Stimulated activated naive CD8-positive, alpha-beta T cell treated with anti-CD3 and anti-CD28 coated beads, Interleukin-15, Interleukin-2, amounts not matched to agents 100 ng/mL and 50 ng/mL, for 24 hours (primary cell): ENCODE measurements around the gene CD200R1L.

Source experiments
- H3K27ac Mint-ChIP-seq: one replicate; pipeline ENCODE4 v1.8.0; 2021; ENCODE audit warnings: mild to moderate bottlenecking, mixed read lengths
- H3K27me3 Mint-ChIP-seq: one replicate; pipeline ENCODE4 v1.8.0; 2021; ENCODE audit warnings: mixed read lengths
- H3K36me3 Mint-ChIP-seq: one replicate; pipeline ENCODE4 v1.8.0; 2021; ENCODE audit warnings: low read depth, mixed read lengths
- H3K4me1 Mint-ChIP-seq: one replicate; pipeline ENCODE4 v1.8.0; 2021; ENCODE audit warnings: low read depth, mixed read lengths
- H3K4me3 Mint-ChIP-seq: one replicate; pipeline ENCODE4 v1.8.0; 2021; ENCODE audit warnings: mild to moderate bottlenecking, mixed read lengths
- H3K9me3 Mint-ChIP-seq: one replicate; pipeline ENCODE4 v1.8.0; 2021; ENCODE audit warnings: mixed read lengths

CD200R1L gene

DNA sequence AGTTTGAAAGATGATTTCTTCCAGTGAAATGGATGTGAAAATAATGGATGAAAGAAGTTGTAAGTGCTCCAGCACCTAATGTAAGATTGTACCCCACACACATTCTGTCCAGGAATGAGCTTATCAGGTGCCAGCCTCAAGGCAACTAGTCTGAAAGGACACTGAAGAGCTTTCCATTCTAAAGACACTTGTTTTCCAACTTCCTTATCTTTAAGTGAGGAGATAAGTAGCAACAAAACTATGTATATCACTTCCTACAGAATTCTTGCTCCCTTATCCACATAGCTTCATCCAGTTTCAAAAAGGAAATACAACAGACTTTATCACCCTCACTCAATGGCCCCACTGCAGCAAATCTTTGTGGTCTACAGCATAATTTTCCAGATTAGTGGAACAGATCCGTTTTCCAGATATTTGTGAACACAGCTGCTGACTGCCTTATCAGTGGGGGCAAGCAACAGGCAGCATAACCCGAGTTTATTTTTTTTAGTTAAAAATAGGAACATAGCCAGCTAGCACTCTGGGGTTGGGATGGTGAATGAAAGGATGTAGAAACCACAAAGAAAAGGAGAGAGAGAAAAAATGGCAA is 60.6 kb downstream of the CD200R1L start:
- Mint-ChIP-seq H3K4me1 (no peaks in the 10 kb centered on the region), H3K4me3 (no peak overlapping the region), H3K27me3 (no peaks in the 10 kb centered on the region), H3K27ac (no peak overlapping the region), H3K9me3 (peaks cover 6% of the 10 kb centered on the region), H3K36me3 (no peaks in the 10 kb centered on the region)

DNA sequence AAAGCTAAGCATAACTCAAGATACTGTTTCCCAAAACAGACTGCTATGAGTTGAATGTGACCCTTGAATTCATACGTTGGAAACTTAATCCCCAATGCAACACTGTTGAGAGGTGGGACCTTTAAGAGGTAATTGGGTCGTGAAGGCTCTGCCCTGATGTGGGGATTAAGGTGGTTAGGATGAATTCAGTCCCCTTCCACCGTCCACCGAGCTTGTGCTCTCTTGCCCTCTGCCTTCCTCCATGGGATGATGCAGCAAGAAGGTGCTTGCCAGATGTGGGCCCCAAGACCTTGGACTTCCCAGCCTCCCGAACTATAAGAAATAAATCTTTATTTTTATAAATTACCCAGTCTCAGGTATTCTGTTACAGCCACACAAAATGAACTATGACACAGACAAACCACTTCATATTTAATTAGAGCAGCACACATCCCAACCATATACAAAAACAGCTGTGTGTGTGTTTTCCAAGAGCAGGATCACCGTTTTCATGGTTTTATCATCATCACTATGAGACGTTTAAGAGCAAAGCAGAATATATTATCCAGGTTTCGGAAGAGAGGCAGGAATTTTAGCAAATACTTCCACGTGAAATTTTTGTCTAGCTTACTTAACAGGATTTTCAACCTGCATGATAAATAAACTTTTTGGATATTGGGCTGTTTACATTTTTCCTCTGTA is 61.2 kb downstream of the CD200R1L start:
- H3K9me3 Mint-ChIP-seq, result peaks cover 6% of the 10 kb centered on the region
- no peak overlapping the region for H3K27ac Mint-ChIP-seq
- H3K36me3 Mint-ChIP-seq, result no peaks in the 10 kb centered on the region
- no peaks in the 10 kb centered on the region for H3K4me1 Mint-ChIP-seq
- no peak overlapping the region for H3K4me3 Mint-ChIP-seq
- H3K27me3 Mint-ChIP-seq, result no peaks in the 10 kb centered on the region

DNA sequence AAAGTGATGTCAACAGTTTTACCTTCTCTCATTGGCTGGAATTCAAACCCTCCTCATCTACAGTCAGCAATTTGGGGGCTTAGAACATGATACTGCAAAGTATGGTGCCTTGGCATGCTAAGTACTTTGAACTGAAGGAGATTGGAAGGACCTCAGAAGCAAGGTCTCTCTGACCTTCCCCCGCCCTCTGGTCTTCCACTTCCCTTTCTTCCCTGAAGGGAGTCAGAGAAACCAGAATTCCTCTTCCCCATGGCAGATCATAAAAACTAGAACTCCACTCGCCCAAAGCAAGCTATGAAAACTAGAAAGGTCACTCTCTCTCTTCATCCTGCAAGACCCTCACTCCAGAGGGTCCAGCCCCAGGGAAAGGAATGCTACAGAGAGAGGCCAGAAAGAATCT is 64.2 kb downstream of the CD200R1L start:
- H3K4me3 Mint-ChIP-seq, result no peak overlapping the region
- H3K9me3 Mint-ChIP-seq, result no peaks in the 10 kb centered on the region
- H3K27me3 Mint-ChIP-seq, result peaks cover 3% of the 10 kb centered on the region
- H3K36me3 Mint-ChIP-seq, result no peaks in the 10 kb centered on the region
- no peaks in the 10 kb centered on the region for H3K4me1 Mint-ChIP-seq
- H3K27ac Mint-ChIP-seq, result no peak overlapping the region

GRCh38 chr3:112781599-112781998 is 65.1 kb downstream of the CD200R1L start:
- peaks cover 3% of the 10 kb centered on the region for H3K27me3 Mint-ChIP-seq
- no peaks in the 10 kb centered on the region for H3K36me3 Mint-ChIP-seq
- no peaks in the 10 kb centered on the region for H3K9me3 Mint-ChIP-seq
- H3K4me3 Mint-ChIP-seq, result no peak overlapping the region
- H3K27ac Mint-ChIP-seq, result no peak overlapping the region
- no peaks in the 10 kb centered on the region for H3K4me1 Mint-ChIP-seq

DNA sequence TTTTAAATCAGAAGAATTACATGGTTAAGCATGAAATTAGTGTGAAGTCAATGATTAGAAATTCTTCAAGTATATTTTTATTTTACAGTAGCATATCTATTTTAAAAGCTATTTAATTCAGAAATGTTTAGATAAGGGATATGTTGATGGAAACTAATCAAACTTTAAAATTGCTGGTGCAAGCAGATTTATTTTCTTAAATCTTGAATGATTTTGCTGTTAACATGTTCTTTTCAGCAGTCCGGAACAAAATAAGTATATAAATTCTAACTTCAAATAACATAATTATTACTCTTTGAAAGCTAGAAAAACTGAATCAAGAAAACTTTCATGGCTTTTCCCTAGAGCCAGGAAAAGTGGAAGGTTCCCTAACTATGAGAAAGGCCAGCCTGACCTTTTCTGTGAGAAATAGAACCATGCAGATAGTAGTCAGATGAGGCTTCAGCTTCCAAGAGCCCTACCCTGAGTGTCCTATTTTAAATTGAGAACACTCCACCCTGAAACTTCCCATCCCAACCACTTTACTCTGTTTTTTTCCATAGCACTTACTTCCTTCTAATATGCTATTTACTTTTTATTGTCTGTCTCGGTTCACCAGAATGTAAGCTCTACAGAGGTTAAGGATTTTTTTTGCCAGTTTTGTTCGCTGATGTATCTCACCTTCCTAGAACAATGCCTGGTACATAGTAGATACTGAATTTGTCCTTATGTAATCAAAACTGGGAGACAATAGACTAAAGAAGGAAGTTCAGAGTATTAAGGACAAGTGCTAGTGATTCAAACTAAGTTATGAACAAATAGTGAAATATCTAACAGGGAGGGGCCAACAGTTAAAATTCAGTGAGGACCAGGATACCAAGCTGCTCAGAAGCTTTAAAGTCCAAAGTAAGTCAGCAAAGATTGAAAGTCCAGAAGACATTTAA is 66.8 kb downstream of the CD200R1L start:
- peaks cover 7% of the 10 kb centered on the region for H3K4me1 Mint-ChIP-seq
- no peaks in the 10 kb centered on the region for H3K9me3 Mint-ChIP-seq
- no peak overlapping the region for H3K27ac Mint-ChIP-seq

GRCh38 chr3:112779011-112779410 is 67.7 kb downstream of the CD200R1L start:
- Mint-ChIP-seq H3K9me3 (no peaks in the 10 kb centered on the region), H3K27me3 (peaks cover 3% of the 10 kb centered on the region), H3K27ac (no peak overlapping the region), H3K4me3 (no peak overlapping the region), H3K4me1 (peaks cover 9% of the 10 kb centered on the region), H3K36me3 (no peaks in the 10 kb centered on the region)

More for the DNA sequence above, 66.8 kb downstream of the CD200R1L start:
- no peak overlapping the region for H3K4me3 Mint-ChIP-seq
- H3K27me3 Mint-ChIP-seq, result peaks cover 3% of the 10 kb centered on the region
- no peaks in the 10 kb centered on the region for H3K36me3 Mint-ChIP-seq

DNA sequence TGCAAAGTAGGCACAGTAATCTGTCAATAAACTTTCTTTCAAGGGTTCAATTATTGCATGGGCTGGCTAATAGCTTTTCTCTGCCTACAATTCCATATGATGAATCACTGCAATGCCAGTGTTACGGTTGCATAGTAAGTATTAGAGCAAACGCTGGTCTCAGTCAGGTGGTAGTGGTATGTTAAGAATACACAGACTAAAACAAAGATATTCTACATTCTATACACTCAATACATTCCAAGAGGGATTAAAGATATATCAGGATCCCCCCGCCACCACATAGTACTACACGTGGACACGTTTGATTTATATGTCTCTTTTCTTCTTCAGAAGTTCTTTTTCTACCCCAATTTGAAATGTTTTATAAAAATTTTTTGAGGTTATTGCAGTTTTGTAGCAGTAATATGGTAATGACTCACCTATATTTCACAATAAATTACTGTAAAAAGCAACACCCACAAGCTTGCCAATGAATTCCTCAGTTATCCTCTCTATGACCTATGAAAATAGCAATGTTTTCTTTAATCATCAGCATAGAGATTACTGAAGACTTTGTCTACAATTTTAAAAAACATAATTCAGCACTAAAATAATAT is 68.2 kb downstream of the CD200R1L start:
- Mint-ChIP-seq H3K9me3 (no peaks in the 10 kb centered on the region), H3K27ac (no peak overlapping the region), H3K27me3 (peaks cover 3% of the 10 kb centered on the region), H3K4me3 (no peak overlapping the region), H3K36me3 (no peaks in the 10 kb centered on the region), H3K4me1 (peaks cover 12% of the 10 kb centered on the region)

DNA sequence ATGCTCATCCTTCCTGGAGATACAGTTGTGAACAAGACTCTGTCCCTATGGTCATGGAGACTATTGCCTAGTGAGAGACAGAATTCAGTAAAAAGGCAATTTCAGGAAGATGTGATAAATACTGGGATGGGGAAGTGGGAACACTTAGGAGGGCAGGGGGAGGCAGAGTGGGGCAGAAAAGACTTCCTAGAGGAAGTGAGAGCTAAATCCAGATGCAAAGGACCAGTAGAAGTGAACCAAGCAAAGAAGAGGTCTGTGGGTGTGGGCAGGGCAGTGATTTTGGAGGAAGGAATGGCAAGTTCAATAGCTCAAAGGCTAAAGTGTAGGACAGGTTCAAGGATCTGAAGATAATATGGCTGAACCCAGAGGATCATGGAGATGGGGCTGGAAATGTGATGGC is 68.9 kb downstream of the CD200R1L start:
- Mint-ChIP-seq H3K9me3 (no peaks in the 10 kb centered on the region), H3K27me3 (peaks cover 3% of the 10 kb centered on the region), H3K36me3 (no peaks in the 10 kb centered on the region), H3K4me3 (no peak overlapping the region), H3K4me1 (peaks cover 12% of the 10 kb centered on the region), H3K27ac (no peak overlapping the region)

- Mint-ChIP-seq H3K9me3 (no peaks in the 10 kb centered on the region), H3K36me3 (no peaks in the 10 kb centered on the region), H3K4me3 (no peak overlapping the region), H3K27ac (no peak overlapping the region), H3K4me1 (peaks cover 12% of the 10 kb centered on the region), H3K27me3 (peaks cover 3% of the 10 kb centered on the region)
Observed at GRCh38 chr3:112776836-112777235, 69.8 kb downstream of the CD200R1L start.

- Mint-ChIP-seq H3K27ac (no peak overlapping the region), H3K27me3 (peaks cover 3% of the 10 kb centered on the region), H3K4me3 (no peak overlapping the region), H3K4me1 (peaks cover 12% of the 10 kb centered on the region), H3K9me3 (no peaks in the 10 kb centered on the region), H3K36me3 (no peaks in the 10 kb centered on the region)
Observed at GRCh38 chr3:112776000-112776399, 70.7 kb downstream of the CD200R1L start.

DNA sequence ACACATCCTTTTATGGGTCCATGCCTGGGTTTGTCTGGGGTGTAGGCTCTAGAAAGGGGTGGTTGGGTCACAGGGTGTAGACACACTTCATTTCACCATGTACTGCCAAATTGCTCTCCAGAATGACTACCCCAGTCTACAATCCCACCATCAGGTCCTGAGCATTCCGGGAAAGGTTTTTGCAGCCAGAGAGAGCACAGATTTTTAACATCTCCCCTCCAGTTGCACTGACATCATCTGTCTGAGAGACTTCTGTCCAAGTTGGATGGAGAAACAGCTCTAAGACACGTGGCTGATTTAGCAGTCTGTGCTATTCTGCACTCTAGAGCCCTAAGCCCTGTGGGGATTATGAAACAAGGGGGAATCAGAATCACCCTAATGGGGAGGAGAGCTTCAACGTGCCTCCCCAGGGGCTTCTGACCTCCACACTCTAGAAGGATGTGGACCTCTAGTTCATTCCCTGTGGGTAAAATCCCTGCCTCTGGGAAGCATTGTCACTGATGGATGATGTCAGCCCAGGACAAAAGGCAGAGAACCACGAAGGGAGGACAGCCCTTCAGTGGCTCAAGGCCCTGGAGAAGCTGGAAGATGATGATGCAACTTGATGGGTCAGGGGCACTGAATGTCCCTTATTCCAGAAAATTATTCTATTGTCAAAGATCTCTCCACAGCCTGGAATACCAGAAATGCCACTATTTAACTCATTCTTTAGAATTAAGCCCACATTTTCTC is 71.5 kb downstream of the CD200R1L start:
- H3K27me3 Mint-ChIP-seq, result peaks cover 3% of the 10 kb centered on the region
- no peaks in the 10 kb centered on the region for H3K36me3 Mint-ChIP-seq
- peaks cover 15% of the 10 kb centered on the region for H3K4me1 Mint-ChIP-seq
- H3K27ac Mint-ChIP-seq, result no peak overlapping the region
- H3K4me3 Mint-ChIP-seq, result no peak overlapping the region
- H3K9me3 Mint-ChIP-seq, result no peaks in the 10 kb centered on the region

DNA sequence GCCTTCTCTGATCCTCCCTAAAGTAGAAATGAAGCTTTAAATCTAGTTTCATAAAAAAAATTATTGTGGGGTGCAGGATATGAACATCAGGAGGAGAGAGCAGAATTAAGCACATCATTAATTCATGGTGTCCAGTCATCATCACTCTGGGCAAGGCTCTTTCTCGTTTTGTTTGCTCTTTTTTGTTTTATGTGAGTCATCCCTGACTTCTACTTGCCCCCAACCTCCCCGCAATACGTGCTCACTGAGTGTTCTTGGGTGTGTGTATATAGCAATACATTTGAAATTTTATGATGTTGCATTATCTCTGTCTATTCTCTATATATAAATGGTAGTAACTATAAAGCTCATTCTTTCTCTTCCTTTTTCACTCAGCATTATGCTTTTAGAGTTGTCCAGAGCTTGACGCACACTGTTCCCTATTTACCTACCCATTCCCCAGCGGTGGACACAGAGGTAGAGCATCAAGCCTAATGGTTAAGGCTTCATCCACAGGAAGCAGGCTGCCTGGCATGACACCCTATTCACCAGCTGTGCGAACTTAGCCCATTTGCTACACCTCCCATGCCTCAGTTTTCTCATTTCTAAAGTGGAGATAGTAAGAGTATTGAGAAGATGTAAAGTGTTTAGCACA is 72.3 kb downstream of the CD200R1L start:
- no peaks in the 10 kb centered on the region for H3K9me3 Mint-ChIP-seq
- no peak overlapping the region for H3K27ac Mint-ChIP-seq
- H3K4me3 Mint-ChIP-seq, result no peak overlapping the region
- H3K4me1 Mint-ChIP-seq, result peaks cover 23% of the 10 kb centered on the region
- H3K27me3 Mint-ChIP-seq, result peaks cover 3% of the 10 kb centered on the region
- no peaks in the 10 kb centered on the region for H3K36me3 Mint-ChIP-seq

GRCh38 chr3:112773864-112774263 is 72.8 kb downstream of the CD200R1L start:
- no peaks in the 10 kb centered on the region for H3K27me3 Mint-ChIP-seq
- no peaks in the 10 kb centered on the region for H3K36me3 Mint-ChIP-seq
- peaks cover 23% of the 10 kb centered on the region for H3K4me1 Mint-ChIP-seq
- no peak overlapping the region for H3K4me3 Mint-ChIP-seq
- no peak overlapping the region for H3K27ac Mint-ChIP-seq
- no peaks in the 10 kb centered on the region for H3K9me3 Mint-ChIP-seq

DNA sequence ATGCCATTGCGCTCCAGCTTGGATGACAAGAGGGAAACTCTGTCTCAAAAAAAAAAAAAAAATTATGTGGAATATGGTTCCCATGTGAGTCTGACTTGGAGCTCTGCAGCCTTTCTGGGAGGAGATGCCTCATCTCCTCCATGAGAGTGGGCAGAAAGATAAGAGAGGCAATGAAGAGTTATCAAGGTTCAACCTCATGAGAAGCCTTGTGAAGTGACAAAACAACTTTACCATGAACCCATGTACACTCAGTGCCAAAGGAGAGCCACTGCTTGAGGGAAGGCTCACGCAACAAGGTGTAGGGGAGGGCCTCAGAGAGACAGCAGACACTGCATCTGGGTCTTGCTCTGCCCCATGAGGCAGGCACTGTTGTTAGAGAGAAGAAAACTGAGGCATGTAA is 75.7 kb downstream of the CD200R1L start:
- no peaks in the 10 kb centered on the region for H3K27me3 Mint-ChIP-seq
- no peak overlapping the region for H3K27ac Mint-ChIP-seq
- H3K4me3 Mint-ChIP-seq, result no peak overlapping the region
- no peaks in the 10 kb centered on the region for H3K36me3 Mint-ChIP-seq
- no peaks in the 10 kb centered on the region for H3K9me3 Mint-ChIP-seq
- H3K4me1 Mint-ChIP-seq, result peaks cover 23% of the 10 kb centered on the region
